Measurements from ENCODE around the gene THRAP3.
A peak's percentile ranks its signal among the peaks of the same experiment; 100 is the strongest.

The THRAP3 gene

DNA sequence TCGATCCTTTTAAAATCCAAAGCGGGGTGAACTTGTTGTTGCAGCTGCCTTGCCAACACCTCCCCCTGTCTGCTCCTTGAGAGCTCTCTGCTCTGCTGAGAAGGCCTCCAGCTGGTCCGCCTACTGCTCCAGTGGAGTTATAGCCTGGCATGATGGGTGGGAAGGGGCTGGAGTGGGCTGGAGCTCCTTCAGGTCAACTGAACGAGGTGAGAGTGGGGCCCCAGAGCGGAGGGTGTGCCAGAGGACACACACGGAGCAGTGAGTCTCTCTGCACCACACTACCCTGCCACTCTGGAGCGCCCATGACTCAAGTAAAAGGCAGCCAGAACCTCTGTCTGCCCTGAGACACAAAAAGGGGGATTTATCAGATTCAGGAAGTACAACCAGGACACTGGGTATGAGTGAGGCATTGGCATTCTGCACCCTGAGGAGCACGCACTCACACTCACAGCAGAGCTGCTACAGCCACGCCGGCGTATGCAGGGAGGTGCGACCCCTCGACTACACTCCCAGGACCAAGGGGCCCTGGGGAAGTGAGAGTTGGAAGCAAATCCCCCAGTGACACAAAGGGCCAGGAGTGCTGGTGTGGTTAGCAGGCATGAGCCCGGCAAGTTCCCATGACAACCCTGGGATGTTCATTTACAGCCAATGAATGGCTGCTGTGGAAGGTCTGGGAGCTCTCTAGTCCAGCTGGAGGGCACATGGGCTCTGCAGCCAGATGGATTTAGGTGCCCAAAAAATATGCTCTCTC, 127.2 kb downstream of the THRAP3 start:
- WGBS, 2 experiments = 77 to 80% methylated on average over 14 of the region's 14 CpGs
- H3K4me3 ChIP-seq (ENCODE audit: insufficient read depth, low read depth, low read length) = no peak overlapping the region
- no peaks in the 10 kb centered on the region for H3K9me3 ChIP-seq (ENCODE audit: control insufficient read depth, low read length)
- H3K27me3 ChIP-seq (ENCODE audit: control insufficient read depth, insufficient read depth, low read length, poor library complexity, severe bottlenecking) = no peaks in the 10 kb centered on the region
- H3K4me1 ChIP-seq (ENCODE audit: control insufficient read depth, insufficient read depth, low read length) = peaks cover 21% of the 10 kb centered on the region
- H3K36me3 ChIP-seq (ENCODE audit: control insufficient read depth, insufficient read depth, low read length) = peaks cover 22% of the 10 kb centered on the region
- peak overlapping the region; percentile 86 for H3K27ac ChIP-seq (ENCODE audit: insufficient read depth, low read depth, low read length, poor library complexity, severe bottlenecking)

DNA sequence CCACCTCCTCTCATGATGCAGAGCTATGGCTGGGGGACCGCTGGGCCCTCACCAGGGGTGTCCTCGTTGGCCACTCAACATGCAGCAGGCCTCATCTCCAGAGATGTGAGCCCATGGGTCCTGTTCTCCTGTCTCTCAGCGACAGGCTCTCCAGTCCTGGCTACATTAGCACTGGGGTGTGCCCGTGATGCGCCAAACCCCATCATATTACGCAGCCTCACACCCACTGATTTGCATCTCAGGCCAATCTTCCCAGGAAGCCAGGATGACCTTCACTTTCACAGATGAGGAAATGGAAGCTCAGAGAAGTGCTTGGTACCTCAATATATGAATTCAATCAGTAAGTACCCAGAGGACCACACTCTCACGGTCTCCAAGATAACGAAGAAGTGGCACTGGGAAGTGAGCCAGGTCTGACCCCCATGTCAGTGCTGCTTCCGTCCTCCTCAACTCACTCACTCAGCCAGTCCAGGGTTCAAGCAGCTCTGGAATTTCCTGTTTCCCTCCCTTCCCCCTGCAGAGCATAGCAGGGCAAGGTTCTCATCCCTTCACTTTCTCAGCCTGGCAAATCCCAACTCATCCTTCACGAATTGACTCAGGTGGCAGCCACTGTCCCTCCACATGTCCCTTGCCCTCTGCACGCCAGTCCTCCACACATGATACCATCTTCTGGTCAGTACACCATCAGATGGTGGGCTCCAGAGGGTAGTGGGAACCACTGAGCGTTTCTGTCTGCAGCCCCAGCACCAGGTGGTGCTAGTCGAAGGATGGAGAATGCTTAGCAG, 128.1 kb downstream of the THRAP3 start:
- WGBS, 2 experiments = 93 to 94% methylated on average over 13 of the region's 13 CpGs
- Histone ChIP-seq H3K4me1 (ENCODE audit: control insufficient read depth, insufficient read depth, low read length) (peaks cover 21% of the 10 kb centered on the region), H3K9me3 (ENCODE audit: control insufficient read depth, low read length) (no peaks in the 10 kb centered on the region), H3K27me3 (ENCODE audit: control insufficient read depth, insufficient read depth, low read length, poor library complexity, severe bottlenecking) (no peaks in the 10 kb centered on the region), H3K27ac (ENCODE audit: insufficient read depth, low read depth, low read length, poor library complexity, severe bottlenecking) (peak overlapping the region; percentile 67), H3K36me3 (ENCODE audit: control insufficient read depth, insufficient read depth, low read length) (peaks cover 22% of the 10 kb centered on the region), H3K4me3 (ENCODE audit: insufficient read depth, low read depth, low read length) (no peak overlapping the region)

DNA sequence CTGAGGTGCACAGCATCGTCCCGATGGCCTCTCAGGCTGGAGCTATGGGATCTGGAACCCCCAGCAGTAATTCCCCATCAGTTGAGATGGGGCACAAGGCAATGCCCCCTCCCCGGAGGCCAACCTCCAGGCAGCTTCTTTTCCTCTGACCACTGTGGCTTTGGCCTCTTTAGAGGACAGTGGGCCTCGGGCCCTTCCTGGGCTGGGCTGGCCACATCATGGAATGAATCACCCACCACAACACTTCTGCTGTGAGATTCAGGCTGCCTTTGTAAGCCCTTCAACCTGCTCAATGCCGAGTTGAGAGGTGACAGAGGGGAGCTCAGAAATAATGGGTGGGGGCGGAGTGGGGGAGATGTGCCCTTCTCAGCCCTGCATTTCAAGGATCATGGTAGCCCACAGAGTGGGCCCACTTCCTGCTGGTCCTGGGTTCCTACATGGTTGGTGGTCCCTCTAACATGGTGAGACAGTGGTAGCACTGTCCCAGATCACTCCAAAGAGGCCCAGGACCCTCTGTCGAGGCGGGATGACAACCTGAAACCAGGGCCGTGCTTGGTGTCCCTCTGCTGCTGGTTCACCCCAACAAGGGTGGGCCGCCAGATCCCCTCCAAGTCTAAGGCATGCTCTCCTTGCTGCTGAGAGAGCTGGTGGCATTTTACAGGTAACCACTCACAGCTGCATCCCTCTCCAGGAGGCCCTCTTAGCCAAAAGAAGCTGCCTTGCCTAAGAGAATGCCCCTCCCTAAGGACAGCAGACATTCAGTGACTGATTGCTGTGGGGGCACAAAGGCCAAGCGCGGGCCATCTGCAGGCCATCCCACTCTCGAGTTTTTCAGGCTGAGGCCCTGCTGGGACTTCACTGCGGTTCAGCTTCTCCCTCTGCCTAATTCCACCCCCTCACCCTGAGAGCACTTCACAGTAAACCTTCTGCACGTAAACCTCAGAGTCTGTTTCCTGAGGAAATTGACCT, 129.0 kb downstream of the THRAP3 start:
- WGBS, 2 experiments = 83 to 89% methylated on average over 15 of the region's 15 CpGs

DNA sequence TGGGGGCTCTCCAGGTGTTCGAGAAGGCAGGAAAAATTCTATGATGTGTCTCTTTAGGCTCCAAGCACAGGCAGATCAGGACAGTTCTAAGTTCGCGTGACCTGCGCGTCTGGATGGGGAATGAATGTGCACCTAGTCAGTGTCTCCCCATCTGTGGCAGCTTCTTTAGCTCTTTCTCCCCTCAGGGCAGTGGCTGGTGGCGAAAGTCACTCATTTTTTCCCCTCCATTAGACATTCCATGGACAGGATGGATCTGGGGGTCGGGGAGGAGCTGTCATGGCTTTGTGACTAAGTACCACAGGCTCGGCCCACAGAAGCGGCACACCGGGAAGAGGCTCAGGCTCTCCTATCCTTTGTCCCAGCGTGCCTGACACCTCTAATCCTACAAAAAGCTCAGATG, 130.2 kb downstream of the THRAP3 start:
- no peak overlapping the region for H3K27ac ChIP-seq (ENCODE audit: insufficient read depth, low read depth, low read length, poor library complexity, severe bottlenecking)
- WGBS, 2 experiments = 95 to 96% methylated on average over 11 of the region's 11 CpGs
- no peak overlapping the region for H3K4me3 ChIP-seq (ENCODE audit: insufficient read depth, low read depth, low read length)
- no peaks in the 10 kb centered on the region for H3K27me3 ChIP-seq (ENCODE audit: control insufficient read depth, insufficient read depth, low read length, poor library complexity, severe bottlenecking)
- peaks cover 9% of the 10 kb centered on the region for H3K36me3 ChIP-seq (ENCODE audit: control insufficient read depth, insufficient read depth, low read length)
- H3K4me1 ChIP-seq (ENCODE audit: control insufficient read depth, insufficient read depth, low read length) = peaks cover 21% of the 10 kb centered on the region
- H3K9me3 ChIP-seq (ENCODE audit: control insufficient read depth, low read length) = no peaks in the 10 kb centered on the region

More for the DNA sequence above, 129.0 kb downstream of the THRAP3 start:
- H3K4me1 ChIP-seq (ENCODE audit: control insufficient read depth, insufficient read depth, low read length) = peaks cover 21% of the 10 kb centered on the region
- H3K36me3 ChIP-seq (ENCODE audit: control insufficient read depth, insufficient read depth, low read length) = peaks cover 17% of the 10 kb centered on the region
- no peaks in the 10 kb centered on the region for H3K27me3 ChIP-seq (ENCODE audit: control insufficient read depth, insufficient read depth, low read length, poor library complexity, severe bottlenecking)
- no peak overlapping the region for H3K27ac ChIP-seq (ENCODE audit: insufficient read depth, low read depth, low read length, poor library complexity, severe bottlenecking)
- H3K4me3 ChIP-seq (ENCODE audit: insufficient read depth, low read depth, low read length) = no peak overlapping the region
- H3K9me3 ChIP-seq (ENCODE audit: control insufficient read depth, low read length) = no peaks in the 10 kb centered on the region

Measured in ectodermal cell (in vitro differentiated cells).